Measurements from ENCODE around the gene ARHGAP30.
"Not testable (repeated sequence)": the region's sequence is repeated elsewhere in the genome, so short reads cannot be mapped to it uniquely, and the experiment has no call there.

Gene ARHGAP30

GRCh38 chr1:161037661-161038522 lies 31.8 kb downstream of the ARHGAP30 start:
- no peak for FAIRE-seq

- no peak for FAIRE-seq
Measured at GRCh38 chr1:161033751-161034150, 35.9 kb downstream of the ARHGAP30 start.

- no peak for FAIRE-seq
Measured at GRCh38 chr1:161032409-161032808, 37.3 kb downstream of the ARHGAP30 start.

GRCh38 chr1:161031874-161032273 lies 37.8 kb downstream of the ARHGAP30 start:
- FAIRE-seq: no peak

- FAIRE-seq: not testable (repeated sequence)
Measured at GRCh38 chr1:161029466-161029865, 40.2 kb downstream of the ARHGAP30 start.

- FAIRE-seq: not testable (repeated sequence)
Measured at GRCh38 chr1:161026954-161027353, 42.7 kb downstream of the ARHGAP30 start.

GRCh38 chr1:161022432-161022831 lies 47.3 kb downstream of the ARHGAP30 start:
- not testable (repeated sequence) for FAIRE-seq

- FAIRE-seq: no peak
Measured at GRCh38 chr1:161021970-161022353, 47.7 kb downstream of the ARHGAP30 start.

GRCh38 chr1:161021165-161021969 lies 48.3 kb downstream of the ARHGAP30 start:
- FAIRE-seq: no peak

GRCh38 chr1:161020509-161021164 lies 49.1 kb downstream of the ARHGAP30 start, which contains the start of gene F11R:
Gene F11R (minus strand): TSS chr1:161021152. CDS start chr1:161021073, 79 bp downstream.
- no peak for FAIRE-seq

- FAIRE-seq: no peak
Measured at GRCh38 chr1:161019751-161020495, 49.8 kb downstream of the ARHGAP30 start.

- FAIRE-seq: not testable (repeated sequence)
Measured at GRCh38 chr1:161019111-161019660, 50.5 kb downstream of the ARHGAP30 start.

- FAIRE-seq: no peak
Measured at GRCh38 chr1:161018631-161018930, 51.1 kb downstream of the ARHGAP30 start.

GRCh38 chr1:161017756-161018630 lies 51.7 kb downstream of the ARHGAP30 start:
- FAIRE-seq: no peak

GRCh38 chr1:161017181-161017580 lies 52.5 kb downstream of the ARHGAP30 start:
- FAIRE-seq: not testable (repeated sequence)

GRCh38 chr1:161016683-161017082 lies 53.0 kb downstream of the ARHGAP30 start:
- not testable (repeated sequence) for FAIRE-seq

- FAIRE-seq: no peak
Measured at GRCh38 chr1:161013488-161014230, 56.0 kb downstream of the ARHGAP30 start.

- no peak for FAIRE-seq
Measured at GRCh38 chr1:161013131-161013487, 56.6 kb downstream of the ARHGAP30 start.

- no peak for FAIRE-seq
Measured at GRCh38 chr1:161012420-161012819, 57.3 kb downstream of the ARHGAP30 start.

- FAIRE-seq: no peak
Measured at GRCh38 chr1:161009602-161010211, 60.0 kb downstream of the ARHGAP30 start.
